ENCODE results near the gene FUT6. TPM values are rescaled to one million over a fixed set of nuclear protein-coding genes. Genes with fewer than 3 reads are reported as not detected.
"Not testable (repeated sequence)": the region's sequence is repeated elsewhere in the genome, so short reads cannot be mapped to it uniquely, and the experiment has no call there.

FUT6 gene
- total RNA-seq, 1 experiment from 2014 or later, result not detected

- POLR2A ChIA-PET, result no interaction called here
- intact Hi-C loops (cut with micrococcal nuclease; ENCODE audit: unreplicated experiment), result no loop called here
- in situ Hi-C loops (cut with HindIII; ENCODE audit: low pct_unique_long_range_greater_than_20kb, low sequenced_read_pairs), result no loop called here
- Histone ChIP-seq H3K9me3 (ENCODE audit: control insufficient read depth, insufficient read depth, low read depth, low read length) (no peaks in the 10 kb centered on the region), H3K4me1 (ENCODE audit: control insufficient read depth, insufficient read depth, low read length) (no peaks in the 10 kb centered on the region), H3K36me3 (ENCODE audit: control insufficient read depth, insufficient read depth, low read length) (no peaks in the 10 kb centered on the region), H3K4me3 (ENCODE audit: low read depth in 2 of 2, low read length in 2 of 2) (no peak overlapping the region), H3K27ac (ENCODE audit: low read length) (no peak overlapping the region), H3K27me3 (ENCODE audit: control insufficient read depth, insufficient read depth, low read length) (no peaks in the 10 kb centered on the region)
- no peak for ATAC-seq
- CTCF ChIA-PET, result no interaction called here
- BruUV-seq (replicated peaks), result no TSS peak
- DNase-seq (ENCODE audit: low read depth, low spot score), result no peak
- TF ChIP-seq POLR2AphosphoS5 (IDR thresholded peaks at IDR 0.05; ENCODE audit: low read depth, low read length) (no peak), REST (IDR thresholded peaks at IDR 0.05; ENCODE audit: insufficient read depth in 1 of 2, low read depth in 2 of 2, low read length in 1 of 2) (no peak), SIN3A (IDR thresholded peaks at IDR 0.05; ENCODE audit: borderline replicate concordance, insufficient read depth, low read depth, low read length) (no peak), CTCF (IDR thresholded peaks at IDR 0.05) (no peak), TCF7L2 (IDR thresholded peaks at IDR 0.05; ENCODE audit: low read depth, low read length) (no peak)
Measured at GRCh38 chr19:5850189-5850588, 10.7 kb upstream of the FUT6 start.

GRCh38 chr19:5848621-5849020, 9.1 kb upstream of the FUT6 start:
- intact Hi-C loops (cut with micrococcal nuclease; ENCODE audit: unreplicated experiment), result not testable (repeated sequence)

GRCh38 chr19:5847846-5848245, 8.3 kb upstream of the FUT6 start:
- H3K27ac ChIP-seq (ENCODE audit: low read length); intact Hi-C loops (cut with micrococcal nuclease; ENCODE audit: unreplicated experiment); ATAC-seq; H3K9me3 ChIP-seq (ENCODE audit: control insufficient read depth, insufficient read depth, low read depth, low read length); H3K36me3 ChIP-seq (ENCODE audit: control insufficient read depth, insufficient read depth, low read length); H3K4me3 ChIP-seq (ENCODE audit: low read depth in 2 of 2, low read length in 2 of 2); H3K4me1 ChIP-seq (ENCODE audit: control insufficient read depth, insufficient read depth, low read length); DNase-seq (ENCODE audit: low read depth, low spot score); POLR2A ChIA-PET; BruUV-seq (replicated peaks); H3K27me3 ChIP-seq (ENCODE audit: control insufficient read depth, insufficient read depth, low read length); in situ Hi-C loops (cut with HindIII; ENCODE audit: low pct_unique_long_range_greater_than_20kb, low sequenced_read_pairs); CTCF ChIA-PET: not testable (repeated sequence)

More at GRCh38 chr19:5848621-5849020, 9.1 kb upstream of the FUT6 start:
- H3K4me1 ChIP-seq (ENCODE audit: control insufficient read depth, insufficient read depth, low read length); DNase-seq (ENCODE audit: low read depth, low spot score); CTCF ChIA-PET; H3K27me3 ChIP-seq (ENCODE audit: control insufficient read depth, insufficient read depth, low read length); BruUV-seq (replicated peaks); H3K36me3 ChIP-seq (ENCODE audit: control insufficient read depth, insufficient read depth, low read length); H3K27ac ChIP-seq (ENCODE audit: low read length); H3K4me3 ChIP-seq (ENCODE audit: low read depth in 2 of 2, low read length in 2 of 2); in situ Hi-C loops (cut with HindIII; ENCODE audit: low pct_unique_long_range_greater_than_20kb, low sequenced_read_pairs); ATAC-seq; POLR2A ChIA-PET; H3K9me3 ChIP-seq (ENCODE audit: control insufficient read depth, insufficient read depth, low read depth, low read length): not testable (repeated sequence)
